IMR-90 (cell line): Measurements from ENCODE around the gene GDPD2. TPM values are rescaled to one million over a fixed set of nuclear protein-coding genes. Genes with fewer than 3 reads are reported as not detected.
A peak's percentile ranks its signal among the peaks of the same experiment; 100 is the strongest.

Experiments
- ATAC-seq: fragments of 200-7000 bp; cut with Tn5 transposase; 2 replicates; pipeline ENCODE4 v1.9.1; 2020; ENCODE audit warnings: low read depth, mild to moderate bottlenecking, moderate library complexity
- BruUV-seq: library from RNA; stranded (reverse); fragments of 400-500 nt; replicated peaks from 2 replicates; lab custom pipeline; 2021; lab: Mats Ljungman, UMichigan
- CTCF ChIA-PET: fragments of 300-600 bp; formaldehyde crosslinking; extraction: SDS; loops from one replicate; lab custom pipeline; 2021; ENCODE audit warnings: antibody characterized with exemption; lab: Yijun Ruan, JAX
- POLR2A ChIA-PET: fragments of 300-600 bp; sonication (Branson Sonifier 250); formaldehyde crosslinking; loops from one replicate; lab custom pipeline; 2022; ENCODE audit warnings: antibody characterized with exemption; ENCODE audit not compliant: unreplicated experiment; lab: Charles Lee
- DNase-seq: peaks from one replicate; pipeline ENCODE4 v3.0.0; 2013
- H2AFZ ChIP-seq: replicated peaks from 2 replicates; pipeline ENCODE3; 2013; ENCODE audit warnings: low read length, mild to moderate bottlenecking; ENCODE audit not compliant: poor library complexity
- H2AK5ac ChIP-seq: 2 replicates; pipeline ENCODE4 v1.6.1; 2013; ENCODE audit warnings: low read depth, low read length, inconsistent platforms
- H2AK9ac ChIP-seq: replicated peaks from 2 replicates; pipeline ENCODE3; 2013; ENCODE audit warnings: mild to moderate bottlenecking, low read depth, low read length, moderate library complexity; ENCODE audit not compliant: poor library complexity
- H2BK120ac ChIP-seq: 2 replicates; pipeline ENCODE4 v1.6.1; 2013; ENCODE audit warnings: low read depth, low read length, inconsistent platforms
- H2BK15ac ChIP-seq: 3 replicates; pipeline ENCODE4 v1.6.1; 2013; ENCODE audit warnings: low read depth, low read length, inconsistent platforms
- H2BK20ac ChIP-seq: 2 replicates; pipeline ENCODE4 v1.6.1; 2013; ENCODE audit warnings: low read depth, mild to moderate bottlenecking, inconsistent platforms, low read length, moderate library complexity
- H2BK5ac ChIP-seq: 2 replicates; pipeline ENCODE4 v1.6.1; 2013; ENCODE audit warnings: mild to moderate bottlenecking, low read depth, low read length, inconsistent platforms; ENCODE audit not compliant: poor library complexity, severe bottlenecking
- H3K14ac ChIP-seq: replicated peaks from 2 replicates; pipeline ENCODE4 v1.6.1; 2013; ENCODE audit warnings: low read depth, low read length, inconsistent platforms
- H3K18ac ChIP-seq: 2 replicates; pipeline ENCODE4 v1.6.1; 2013; ENCODE audit warnings: low read depth, low read length, control low read depth
- H3K23ac ChIP-seq: 2 replicates; pipeline ENCODE4 v1.6.1; 2013; ENCODE audit warnings: low read depth, low read length, inconsistent platforms
- H3K27ac ChIP-seq: 2 replicates; pipeline ENCODE4 v1.5.1; 2013; ENCODE audit warnings: mild to moderate bottlenecking, control low read depth, low read length; ENCODE audit not compliant: insufficient read depth
- H3K27me3 ChIP-seq: 2 replicates; pipeline ENCODE4 v1.6.1; 2013; ENCODE audit warnings: low read length; ENCODE audit not compliant: control insufficient read depth, insufficient read depth
- H3K36me3 ChIP-seq: 2 replicates; pipeline ENCODE4 v1.6.1; 2013; ENCODE audit warnings: low read length, mixed read lengths; ENCODE audit not compliant: control insufficient read depth, insufficient read depth
- H3K4ac ChIP-seq: 2 replicates; pipeline ENCODE4 v1.6.1; 2013; ENCODE audit warnings: low read depth, low read length, inconsistent platforms
- H3K4me1 ChIP-seq: 2 replicates; pipeline ENCODE4 v1.6.1; 2013; ENCODE audit warnings: low read length, mixed read lengths; ENCODE audit not compliant: control insufficient read depth, insufficient read depth
- H3K4me2 ChIP-seq: 2 replicates; pipeline ENCODE4 v1.6.1; 2013; ENCODE audit warnings: low read depth, mild to moderate bottlenecking, control low read depth, low read length, moderate library complexity
- H3K4me3 ChIP-seq: 2 replicates; pipeline ENCODE4 v1.5.1; 2013; ENCODE audit warnings: low read depth, mild to moderate bottlenecking, control low read depth, low read length, moderate library complexity; ENCODE audit not compliant: insufficient read depth
- H3K56ac ChIP-seq: 2 replicates; pipeline ENCODE4 v1.6.1; 2013; ENCODE audit warnings: low read length, inconsistent platforms; ENCODE audit not compliant: insufficient read depth; ENCODE audit errors: extremely low read depth
- H3K79me1 ChIP-seq, 2 experiments: 2 replicates each; pipeline ENCODE4 v1.6.1; 2013; ENCODE audit warnings: low read length in 2 of 2, inconsistent platforms in 1 of 2, low read depth in 1 of 2
- H3K9ac ChIP-seq: 2 replicates; pipeline ENCODE4 v1.6.1; 2013; ENCODE audit warnings: low read depth, low read length, control low read depth
- H3K9me1 ChIP-seq: 2 replicates; pipeline ENCODE4 v1.6.1; 2013; ENCODE audit warnings: low read length, inconsistent platforms; ENCODE audit not compliant: insufficient read depth
- H3K9me3 ChIP-seq: 2 replicates; pipeline ENCODE4 v1.6.1; 2013; ENCODE audit warnings: low read length; ENCODE audit not compliant: control insufficient read depth, insufficient read depth
- H4K20me1 ChIP-seq: 2 replicates; pipeline ENCODE4 v1.6.1; 2013; ENCODE audit warnings: low read length, inconsistent platforms; ENCODE audit not compliant: insufficient read depth
- H4K5ac ChIP-seq: 2 replicates; pipeline ENCODE4 v1.6.1; 2013; ENCODE audit warnings: mild to moderate bottlenecking, low read depth, low read length, control low read depth
- H4K8ac ChIP-seq, 2 experiments: 2 replicates each; pipeline ENCODE4 v1.6.1; 2013; ENCODE audit warnings: low read depth in 2 of 2, low read length in 2 of 2, control low read depth in 1 of 2, inconsistent platforms in 1 of 2
- H4K91ac ChIP-seq: 2 replicates; pipeline ENCODE4 v1.6.1; 2013; ENCODE audit warnings: low read depth, low read length, inconsistent platforms; ENCODE audit not compliant: insufficient read depth
- FOS ChIP-seq: fragments of 150-350 bp; IDR thresholded peaks from 2 replicates; pipeline ENCODE4 v1.6.1; 2016; ENCODE audit warnings: low read depth, low read length
- MAFK ChIP-seq: IDR thresholded peaks from 2 replicates; pipeline ENCODE4 v1.6.1; 2012; ENCODE audit warnings: low read depth, low read length, improper control_type of control experiment
- MAZ ChIP-seq: IDR thresholded peaks from 2 replicates; pipeline ENCODE4 v1.6.1; 2012; ENCODE audit warnings: low read depth, mild to moderate bottlenecking, low read length, improper control_type of control experiment, moderate library complexity, borderline replicate concordance
- NFE2L2 ChIP-seq: fragments of 150-350 bp; IDR thresholded peaks from 2 replicates; pipeline ENCODE4 v1.6.1; 2016; ENCODE audit warnings: low read depth, mild to moderate bottlenecking, low read length
- RAD21 ChIP-seq: IDR thresholded peaks from 2 replicates; pipeline ENCODE4 v1.6.1; 2012; ENCODE audit warnings: low read length, improper control_type of control experiment
- SMC3 ChIP-seq: fragments of 150-350 bp; IDR thresholded peaks from 2 replicates; pipeline ENCODE4 v1.6.1; 2016; ENCODE audit warnings: low read depth, mild to moderate bottlenecking, antibody characterized with exemption, low read length, moderate library complexity
- WGBS, 2 experiments: methylation state at CpG; one replicate each; pipeline versions ENCODE4 v1.1.5 to v1.1.7; 2013; ENCODE audit warnings: missing lambda C conversion rate in 2 of 2; ENCODE audit not compliant: insufficient read length in 1 of 2; ENCODE audit errors: extremely low coverage in 2 of 2; 5-methylcytosine and 5-hydroxymethylcytosine counted together
- dilution Hi-C: fragments of 300-500 bp; cut with HindIII; formaldehyde crosslinking; loops from one replicate; pipeline ENCODE4 v1.14.3; 2018; ENCODE audit warnings: low sequenced_read_pairs; ENCODE audit not compliant: unreplicated experiment
- in situ Hi-C: fragments of 300-500 bp; cut with MboI; formaldehyde crosslinking; loops from 3 replicates; pipeline ENCODE4 v1.14.3; 2019; ENCODE audit warnings: low sequenced_read_pairs, inconsistent platforms, mixed read lengths
- intact Hi-C: fragments of 100-400 bp; cut with micrococcal nuclease; formaldehyde crosslinking; loops from 2 replicates; pipeline ENCODE4 v1.10.0; 2022
- polyA plus RNA-seq, 3 experiments: library from polyadenylated mRNA; depleted of rRNA; stranded (reverse); fragments of >200 nt; gene quantifications; 2 replicates each; pipeline ENCODE4 v1.2.3, GENCODE V29; 2012; ENCODE audit warnings: low replicate concordance in 1 of 3
- total RNA-seq: library from RNA; depleted of rRNA; stranded (reverse); fragments of >200 nt; gene quantifications from 2 replicates; pipeline ENCODE4 v1.2.3, GENCODE V29; 2012
- TF ChIP-seq, protein P1 (sequence below): conservative IDR thresholded peaks from 2 replicates; pipeline ENCODE4 v1.5.1; 2012; ENCODE audit warnings: mild to moderate bottlenecking, low read depth, low read length, improper control_type of control experiment

Gene GDPD2
- total and polyA plus RNA-seq, 2 of the 4 experiments (the other 2 are of a cell fraction): not detected

DNA sequence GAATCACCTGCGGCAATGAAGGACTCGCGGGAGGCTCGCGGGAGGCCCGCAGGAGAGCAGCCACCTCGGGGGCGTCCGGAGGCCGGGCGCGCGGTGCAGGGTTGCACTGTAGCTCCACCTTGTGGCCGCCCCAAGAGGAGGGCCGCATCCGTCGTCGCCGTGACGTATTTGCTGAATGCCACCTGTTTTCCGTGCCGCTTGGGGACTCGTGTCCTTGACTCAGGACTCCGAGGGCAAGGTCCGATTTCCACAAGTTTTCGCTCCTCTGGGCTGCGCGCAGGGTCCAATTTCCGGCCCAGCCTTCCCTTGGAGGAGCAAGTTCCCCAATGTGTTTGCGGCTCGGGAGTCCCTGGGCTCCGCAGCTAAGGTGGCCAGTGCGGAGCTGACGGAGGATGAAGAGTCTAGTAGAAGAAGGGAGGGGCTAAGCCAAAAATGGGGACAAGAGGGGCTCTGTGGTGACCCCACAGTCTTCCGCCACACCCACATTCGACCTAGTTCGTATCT lies 10.8 kb downstream of the GDPD2 start:
- peaks cover 4 to 21% of the 10 kb centered on the region in 2 experiments; a peak in 3 of 4 replicates for H3K79me1 ChIP-seq
- H3K4ac ChIP-seq: peak overlapping the region; percentile 77
- ATAC-seq (peak; percentile 73), DNase-seq (peak; percentile 31)
- no TSS peak for BruUV-seq
- intact Hi-C loops (loop anchor here (1.0 to 2.0 kb wide), 4 partner anchors 144 to 301 kb away; partner anchors contain the start of genes IGBP1 and KIF4A), dilution Hi-C loops (no loop called here), in situ Hi-C loops (no loop called here)
- peak overlapping the region; percentile 78; the same call in 1 of the 2 replicates for H3K23ac ChIP-seq
- no peaks in the 10 kb centered on the region; the same call in 1 of the 2 replicates for H3K27me3 ChIP-seq
- peak overlapping the region; percentile 57 for H4K5ac ChIP-seq
- H3K9me1 ChIP-seq: 0 out of 2 replicates have a peak, but pooled peaks cover 7% of the 10 kb centered on the region
- H2AFZ ChIP-seq: peak overlapping the region; percentile 91
- no peaks in the 10 kb centered on the region for H3K9me3 ChIP-seq
- H3K18ac ChIP-seq: no peak overlapping the region
- peak overlapping the region; percentile 64; a peak in 2 of 4 replicates for H4K8ac ChIP-seq
- WGBS, 2 experiments: 24% methylated on average over 15 of the region's 37 CpGs; no CpG with 5 or more reads in 1 of the 2 experiments
- 0 out of 2 replicates have a peak overlapping the region, but pooled peaks have one; percentile 41 for H3K9ac ChIP-seq
- no peak overlapping the region; the same call in 1 of the 2 replicates for H2BK120ac ChIP-seq
- H2BK15ac ChIP-seq: no peak overlapping the region
- peak overlapping the region; percentile 88 for H2AK9ac ChIP-seq
- H2BK5ac ChIP-seq: peak overlapping the region; percentile 13
- H3K4me3 ChIP-seq: peak overlapping the region; percentile 91
- ChIA-PET CTCF (interaction anchor here (0.5 to 0.7 kb wide), 3 partner anchors 15 to 250 kb away, joined by 3 read pairs; no protein-coding TSS in a partner anchor), POLR2A (no interaction called here)
- no peaks in the 10 kb centered on the region for H3K36me3 ChIP-seq
- no peak overlapping the region for H2BK20ac ChIP-seq
- no peaks in the 10 kb centered on the region for H4K20me1 ChIP-seq
- H4K91ac ChIP-seq: peak overlapping the region; percentile 51
- peak overlapping the region; percentile 62 for H3K14ac ChIP-seq
- no peak overlapping the region for H2AK5ac ChIP-seq
- peaks cover 4% of the 10 kb centered on the region; the same call in 1 of the 2 replicates for H3K4me1 ChIP-seq
- TF ChIP-seq MAFK (no peak), MAZ (peak; percentile 19; the same call in 1 of the 2 replicates), RAD21 (peak; percentile 60), NFE2L2 (no peak), FOS (no peak), SMC3 (peak; percentile 43; the same call in 1 of the 2 replicates)
- TF ChIP-seq, protein P1, sequence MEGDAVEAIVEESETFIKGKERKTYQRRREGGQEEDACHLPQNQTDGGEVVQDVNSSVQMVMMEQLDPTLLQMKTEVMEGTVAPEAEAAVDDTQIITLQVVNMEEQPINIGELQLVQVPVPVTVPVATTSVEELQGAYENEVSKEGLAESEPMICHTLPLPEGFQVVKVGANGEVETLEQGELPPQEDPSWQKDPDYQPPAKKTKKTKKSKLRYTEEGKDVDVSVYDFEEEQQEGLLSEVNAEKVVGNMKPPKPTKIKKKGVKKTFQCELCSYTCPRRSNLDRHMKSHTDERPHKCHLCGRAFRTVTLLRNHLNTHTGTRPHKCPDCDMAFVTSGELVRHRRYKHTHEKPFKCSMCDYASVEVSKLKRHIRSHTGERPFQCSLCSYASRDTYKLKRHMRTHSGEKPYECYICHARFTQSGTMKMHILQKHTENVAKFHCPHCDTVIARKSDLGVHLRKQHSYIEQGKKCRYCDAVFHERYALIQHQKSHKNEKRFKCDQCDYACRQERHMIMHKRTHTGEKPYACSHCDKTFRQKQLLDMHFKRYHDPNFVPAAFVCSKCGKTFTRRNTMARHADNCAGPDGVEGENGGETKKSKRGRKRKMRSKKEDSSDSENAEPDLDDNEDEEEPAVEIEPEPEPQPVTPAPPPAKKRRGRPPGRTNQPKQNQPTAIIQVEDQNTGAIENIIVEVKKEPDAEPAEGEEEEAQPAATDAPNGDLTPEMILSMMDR: peak; percentile 70
- H3K4me2 ChIP-seq: peak overlapping the region; percentile 86
- peak overlapping the region; percentile 33; the same call in 1 of the 2 replicates for H3K27ac ChIP-seq
- no peak overlapping the region for H3K56ac ChIP-seq
